ENCODE measurements around the gene ARID4B. TPM values are rescaled to one million over a fixed set of nuclear protein-coding genes. Genes with fewer than 3 reads are reported as not detected.

ARID4B gene
- total and polyA plus RNA-seq, 2 of the 13 experiments (the other 11 are each of a cell fraction or from before 2014, with no cell fraction given) = 9.7 to 24.6 TPM

DNA sequence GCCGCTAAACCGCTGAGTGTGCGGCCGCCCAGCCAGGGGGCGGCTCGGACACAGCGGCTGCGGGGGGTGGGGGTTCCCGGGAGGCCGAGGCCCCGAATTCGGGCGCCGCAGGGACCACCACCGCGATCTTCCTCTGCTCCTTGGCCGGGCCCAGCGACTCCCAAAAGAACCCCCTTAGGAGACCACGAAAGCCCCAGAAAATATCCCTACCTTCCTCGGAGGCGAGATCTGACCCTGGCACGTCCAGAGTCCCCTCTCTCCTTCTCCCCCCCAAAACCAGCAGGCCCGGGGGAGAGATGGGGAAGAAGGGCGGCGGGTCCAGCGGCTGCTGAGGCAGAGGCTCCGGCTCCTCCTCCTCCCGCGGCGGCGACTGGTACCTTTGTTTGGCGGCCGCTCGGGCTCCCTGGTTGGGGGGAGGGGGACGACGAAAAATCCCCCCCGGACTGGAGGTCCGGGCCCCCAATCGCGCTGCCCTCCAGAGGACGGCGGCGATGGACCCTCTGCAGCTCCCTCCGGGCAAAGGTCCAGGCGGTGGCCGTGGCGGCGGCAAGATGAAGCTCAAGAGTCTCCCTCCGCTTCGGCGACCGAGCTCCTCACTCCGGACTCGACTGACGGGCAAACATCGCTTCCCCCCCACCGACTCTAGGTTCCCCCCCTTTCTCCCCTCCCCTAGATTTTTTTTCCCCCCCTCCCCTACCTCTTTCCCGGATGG is at the start of gene ARID4B (continued):
- TF ChIP-seq, protein P1, sequence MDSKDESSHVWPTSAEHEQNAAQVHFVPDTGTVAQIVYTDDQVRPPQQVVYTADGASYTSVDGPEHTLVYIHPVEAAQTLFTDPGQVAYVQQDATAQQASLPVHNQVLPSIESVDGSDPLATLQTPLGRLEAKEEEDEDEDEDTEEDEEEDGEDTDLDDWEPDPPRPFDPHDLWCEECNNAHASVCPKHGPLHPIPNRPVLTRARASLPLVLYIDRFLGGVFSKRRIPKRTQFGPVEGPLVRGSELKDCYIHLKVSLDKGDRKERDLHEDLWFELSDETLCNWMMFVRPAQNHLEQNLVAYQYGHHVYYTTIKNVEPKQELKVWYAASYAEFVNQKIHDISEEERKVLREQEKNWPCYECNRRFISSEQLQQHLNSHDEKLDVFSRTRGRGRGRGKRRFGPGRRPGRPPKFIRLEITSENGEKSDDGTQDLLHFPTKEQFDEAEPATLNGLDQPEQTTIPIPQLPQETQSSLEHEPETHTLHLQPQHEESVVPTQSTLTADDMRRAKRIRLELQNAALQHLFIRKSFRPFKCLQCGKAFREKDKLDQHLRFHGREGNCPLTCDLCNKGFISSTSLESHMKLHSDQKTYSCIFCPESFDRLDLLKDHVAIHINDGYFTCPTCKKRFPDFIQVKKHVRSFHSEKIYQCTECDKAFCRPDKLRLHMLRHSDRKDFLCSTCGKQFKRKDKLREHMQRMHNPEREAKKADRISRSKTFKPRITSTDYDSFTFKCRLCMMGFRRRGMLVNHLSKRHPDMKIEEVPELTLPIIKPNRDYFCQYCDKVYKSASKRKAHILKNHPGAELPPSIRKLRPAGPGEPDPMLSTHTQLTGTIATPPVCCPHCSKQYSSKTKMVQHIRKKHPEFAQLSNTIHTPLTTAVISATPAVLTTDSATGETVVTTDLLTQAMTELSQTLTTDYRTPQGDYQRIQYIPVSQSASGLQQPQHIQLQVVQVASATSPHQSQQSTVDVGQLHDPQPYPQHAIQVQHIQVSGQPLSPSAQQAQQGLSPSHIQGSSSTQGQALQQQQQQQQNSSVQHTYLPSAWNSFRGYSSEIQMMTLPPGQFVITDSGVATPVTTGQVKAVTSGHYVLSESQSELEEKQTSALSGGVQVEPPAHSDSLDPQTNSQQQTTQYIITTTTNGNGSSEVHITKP (CRISPR knock-in tag; IDR thresholded peaks at IDR 0.05; ENCODE audit: low read depth) = no peak
- TF ChIP-seq, protein P2, sequence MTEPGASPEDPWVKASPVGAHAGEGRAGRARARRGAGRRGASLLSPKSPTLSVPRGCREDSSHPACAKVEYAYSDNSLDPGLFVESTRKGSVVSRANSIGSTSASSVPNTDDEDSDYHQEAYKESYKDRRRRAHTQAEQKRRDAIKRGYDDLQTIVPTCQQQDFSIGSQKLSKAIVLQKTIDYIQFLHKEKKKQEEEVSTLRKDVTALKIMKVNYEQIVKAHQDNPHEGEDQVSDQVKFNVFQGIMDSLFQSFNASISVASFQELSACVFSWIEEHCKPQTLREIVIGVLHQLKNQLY (CRISPR knock-in tag; IDR thresholded peaks at IDR 0.05) = no peak
- TF ChIP-seq ATRX (CRISPR knock-in tag; IDR thresholded peaks at IDR 0.05; ENCODE audit: borderline replicate concordance) (no peak), ZNF441 (CRISPR knock-in tag; IDR thresholded peaks at IDR 0.05; ENCODE audit: borderline replicate concordance) (peak; percentile 55; the same call in 1 of the 2 replicates), ZNF773 (CRISPR knock-in tag; IDR thresholded peaks at IDR 0.05; ENCODE audit: borderline replicate concordance) (no peak), SSRP1 (CRISPR knock-in tag; IDR thresholded peaks at IDR 0.05) (no peak), ATAD3A (CRISPR knock-in tag; IDR thresholded peaks at IDR 0.05) (no peak), ZNF841 (CRISPR knock-in tag; IDR thresholded peaks at IDR 0.05; ENCODE audit: borderline replicate concordance) (no peak), ZNF143 (CRISPR knock-in tag; IDR thresholded peaks at IDR 0.05) (no peak), SP5 (CRISPR knock-in tag; IDR thresholded peaks at IDR 0.05; ENCODE audit: borderline replicate concordance, low read depth) (no peak), NONO (IDR thresholded peaks at IDR 0.05) (no peak), NONO (CRISPR knock-in tag; conservative IDR thresholded peaks at IDR 0.05) (no peak), HOXA5 (CRISPR knock-in tag; IDR thresholded peaks at IDR 0.05) (peak; percentile 60), SIX1 (CRISPR knock-in tag; IDR thresholded peaks at IDR 0.05; ENCODE audit: borderline replicate concordance) (no peak), BRCA1 (CRISPR knock-in tag; IDR thresholded peaks at IDR 0.05) (no peak)
- TF ChIP-seq, protein P3, sequence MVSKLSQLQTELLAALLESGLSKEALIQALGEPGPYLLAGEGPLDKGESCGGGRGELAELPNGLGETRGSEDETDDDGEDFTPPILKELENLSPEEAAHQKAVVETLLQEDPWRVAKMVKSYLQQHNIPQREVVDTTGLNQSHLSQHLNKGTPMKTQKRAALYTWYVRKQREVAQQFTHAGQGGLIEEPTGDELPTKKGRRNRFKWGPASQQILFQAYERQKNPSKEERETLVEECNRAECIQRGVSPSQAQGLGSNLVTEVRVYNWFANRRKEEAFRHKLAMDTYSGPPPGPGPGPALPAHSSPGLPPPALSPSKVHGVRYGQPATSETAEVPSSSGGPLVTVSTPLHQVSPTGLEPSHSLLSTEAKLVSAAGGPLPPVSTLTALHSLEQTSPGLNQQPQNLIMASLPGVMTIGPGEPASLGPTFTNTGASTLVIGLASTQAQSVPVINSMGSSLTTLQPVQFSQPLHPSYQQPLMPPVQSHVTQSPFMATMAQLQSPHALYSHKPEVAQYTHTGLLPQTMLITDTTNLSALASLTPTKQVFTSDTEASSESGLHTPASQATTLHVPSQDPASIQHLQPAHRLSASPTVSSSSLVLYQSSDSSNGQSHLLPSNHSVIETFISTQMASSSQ (IDR thresholded peaks at IDR 0.05; ENCODE audit: low read depth) = no peak
- TF ChIP-seq, protein P3 (CRISPR knock-in tag; IDR thresholded peaks at IDR 0.05; ENCODE audit: borderline replicate concordance) = 0 out of 2 replicates have a peak, but pooled peaks have one; percentile 23
- TF ChIP-seq, protein P4, sequence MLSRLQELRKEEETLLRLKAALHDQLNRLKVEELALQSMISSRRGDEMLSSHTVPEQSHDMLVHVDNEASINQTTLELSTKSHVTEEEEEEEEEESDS (CRISPR knock-in tag; IDR thresholded peaks at IDR 0.05; ENCODE audit: borderline replicate concordance) = no peak
- TF ChIP-seq, protein P5, sequence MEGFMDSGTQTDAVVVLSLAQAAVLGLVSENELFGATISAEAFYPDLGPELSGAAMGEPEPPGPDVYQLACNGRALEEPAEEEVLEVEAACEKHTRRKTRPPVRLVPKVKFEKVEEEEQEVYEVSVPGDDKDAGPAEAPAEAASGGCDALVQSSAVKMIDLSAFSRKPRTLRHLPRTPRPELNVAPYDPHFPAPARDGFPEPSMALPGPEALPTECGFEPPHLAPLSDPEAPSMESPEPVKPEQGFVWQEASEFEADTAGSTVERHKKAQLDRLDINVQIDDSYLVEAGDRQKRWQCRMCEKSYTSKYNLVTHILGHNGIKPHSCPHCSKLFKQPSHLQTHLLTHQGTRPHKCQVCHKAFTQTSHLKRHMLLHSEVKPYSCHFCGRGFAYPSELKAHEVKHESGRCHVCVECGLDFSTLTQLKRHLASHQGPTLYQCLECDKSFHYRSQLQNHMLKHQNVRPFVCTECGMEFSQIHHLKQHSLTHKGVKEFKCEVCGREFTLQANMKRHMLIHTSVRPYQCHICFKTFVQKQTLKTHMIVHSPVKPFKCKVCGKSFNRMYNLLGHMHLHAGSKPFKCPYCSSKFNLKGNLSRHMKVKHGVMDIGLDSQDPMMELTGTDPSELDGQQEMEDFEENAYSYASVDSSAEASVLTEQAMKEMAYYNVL (CRISPR knock-in tag; IDR thresholded peaks at IDR 0.05; ENCODE audit: borderline replicate concordance) = no peak

All from HepG2 (cell line).